Measurements from ENCODE around the gene ARRB1. TPM values are rescaled to one million over a fixed set of nuclear protein-coding genes. Genes with fewer than 3 reads are reported as not detected.

The ARRB1 gene
- total and polyA plus RNA-seq, 2 donors from 2014 or later = 17.6 to 53.8 TPM

DNA sequence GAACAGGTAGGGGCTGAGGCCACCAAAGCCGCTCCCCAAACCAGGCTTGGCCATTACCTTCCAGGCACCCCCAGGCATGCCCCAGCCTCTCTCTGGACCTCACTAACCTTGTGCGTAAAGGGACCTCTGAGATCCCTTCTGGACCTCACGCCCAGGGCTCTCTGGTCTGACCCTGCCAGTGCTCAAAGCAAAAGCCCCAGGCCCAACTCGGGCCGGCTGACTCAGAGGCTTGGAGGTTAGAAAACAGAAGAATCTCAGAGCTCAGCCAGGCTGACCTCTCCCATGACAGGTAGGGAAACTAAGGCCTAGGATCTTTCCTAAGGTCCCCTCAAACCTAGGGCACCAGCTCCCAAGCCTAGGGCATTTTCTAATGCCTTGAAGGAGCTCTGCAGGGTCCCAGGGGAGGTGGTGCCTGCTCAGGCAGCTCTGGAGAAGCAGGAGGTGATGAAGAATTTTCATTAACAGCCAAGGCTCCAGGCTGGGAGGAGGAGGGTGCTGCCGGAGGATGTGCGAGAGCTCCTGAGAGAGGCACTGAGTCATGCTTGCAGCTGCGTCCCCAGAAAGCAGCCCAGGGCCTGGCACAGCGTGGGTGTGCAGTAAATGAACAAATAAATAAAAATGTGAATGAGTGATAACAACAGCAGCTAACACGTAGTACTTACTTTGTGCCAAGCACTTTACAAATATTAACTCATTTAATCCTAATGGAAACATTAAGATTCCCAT lies 25.6 kb downstream of the ARRB1 start:
- Histone ChIP-seq H3K4me1 (ENCODE audit: control insufficient read depth in 2 of 3, insufficient read depth in 2 of 3, low read depth in 1 of 3, low read length in 3 of 3) (peaks cover 12 to 22% (median 14%) of the 10 kb centered on the region in 3 donors), H3K9ac (ENCODE audit: low read length in 3 of 3) (no peak overlapping the region)

GRCh38 chr11:75324740-75325139 lies 26.7 kb downstream of the ARRB1 start:
- Histone ChIP-seq H3K4me3 (ENCODE audit: low read length in 3 of 3) (no peak overlapping the region), H3K4me1 (ENCODE audit: control insufficient read depth in 2 of 3, insufficient read depth in 2 of 3, low read depth in 1 of 3, low read length in 3 of 3) (peaks cover 7 to 28% (median 10%) of the 10 kb centered on the region in 3 donors), H3K36me3 (ENCODE audit: control insufficient read depth in 2 of 3, insufficient read depth in 3 of 3, low read length in 3 of 3) (no peaks in the 10 kb centered on the region), H3K27ac (ENCODE audit: low read depth in 2 of 2, low read length in 2 of 2) (no peak overlapping the region), H3K27me3 (ENCODE audit: control insufficient read depth, insufficient read depth, low read length) (no peaks in the 10 kb centered on the region), H3K9ac (ENCODE audit: low read length in 3 of 3) (no peak overlapping the region), H3K9me3 (ENCODE audit: control insufficient read depth in 2 of 3, insufficient read depth in 1 of 3, low read length in 3 of 3) (no peaks in the 10 kb centered on the region)
- TF ChIP-seq, protein P1, sequence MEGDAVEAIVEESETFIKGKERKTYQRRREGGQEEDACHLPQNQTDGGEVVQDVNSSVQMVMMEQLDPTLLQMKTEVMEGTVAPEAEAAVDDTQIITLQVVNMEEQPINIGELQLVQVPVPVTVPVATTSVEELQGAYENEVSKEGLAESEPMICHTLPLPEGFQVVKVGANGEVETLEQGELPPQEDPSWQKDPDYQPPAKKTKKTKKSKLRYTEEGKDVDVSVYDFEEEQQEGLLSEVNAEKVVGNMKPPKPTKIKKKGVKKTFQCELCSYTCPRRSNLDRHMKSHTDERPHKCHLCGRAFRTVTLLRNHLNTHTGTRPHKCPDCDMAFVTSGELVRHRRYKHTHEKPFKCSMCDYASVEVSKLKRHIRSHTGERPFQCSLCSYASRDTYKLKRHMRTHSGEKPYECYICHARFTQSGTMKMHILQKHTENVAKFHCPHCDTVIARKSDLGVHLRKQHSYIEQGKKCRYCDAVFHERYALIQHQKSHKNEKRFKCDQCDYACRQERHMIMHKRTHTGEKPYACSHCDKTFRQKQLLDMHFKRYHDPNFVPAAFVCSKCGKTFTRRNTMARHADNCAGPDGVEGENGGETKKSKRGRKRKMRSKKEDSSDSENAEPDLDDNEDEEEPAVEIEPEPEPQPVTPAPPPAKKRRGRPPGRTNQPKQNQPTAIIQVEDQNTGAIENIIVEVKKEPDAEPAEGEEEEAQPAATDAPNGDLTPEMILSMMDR (IDR thresholded peaks at IDR 0.05; ENCODE audit: borderline replicate concordance, extremely low read depth, insufficient read depth) = no peak
- intact Hi-C loops (cut with DNase I) = no loop called here
- FAIRE-seq (no peak), DNase-seq (no peak)

More for the DNA sequence above, 25.6 kb downstream of the ARRB1 start:
- no peaks in the 10 kb centered on the region for H3K9me3 ChIP-seq (ENCODE audit: control insufficient read depth in 2 of 3, insufficient read depth in 1 of 3, low read length in 3 of 3)
- H3K27me3 ChIP-seq (ENCODE audit: control insufficient read depth, insufficient read depth, low read length) = no peaks in the 10 kb centered on the region
- peak in 1 of 5 donors; percentile 90 for DNase-seq
- no peak for FAIRE-seq
- peak overlapping the region in 1 of 2 donors; percentile 36 for H3K27ac ChIP-seq (ENCODE audit: low read depth in 2 of 2, low read length in 2 of 2)
- intact Hi-C loops (cut with DNase I) = no loop called here
- H3K36me3 ChIP-seq (ENCODE audit: control insufficient read depth in 2 of 3, insufficient read depth in 3 of 3, low read length in 3 of 3) = no peaks in the 10 kb centered on the region
- no peak overlapping the region for H3K4me3 ChIP-seq (ENCODE audit: low read length in 3 of 3)
- TF ChIP-seq, protein P1 (IDR thresholded peaks at IDR 0.05; ENCODE audit: borderline replicate concordance, extremely low read depth, insufficient read depth) = no peak

DNA sequence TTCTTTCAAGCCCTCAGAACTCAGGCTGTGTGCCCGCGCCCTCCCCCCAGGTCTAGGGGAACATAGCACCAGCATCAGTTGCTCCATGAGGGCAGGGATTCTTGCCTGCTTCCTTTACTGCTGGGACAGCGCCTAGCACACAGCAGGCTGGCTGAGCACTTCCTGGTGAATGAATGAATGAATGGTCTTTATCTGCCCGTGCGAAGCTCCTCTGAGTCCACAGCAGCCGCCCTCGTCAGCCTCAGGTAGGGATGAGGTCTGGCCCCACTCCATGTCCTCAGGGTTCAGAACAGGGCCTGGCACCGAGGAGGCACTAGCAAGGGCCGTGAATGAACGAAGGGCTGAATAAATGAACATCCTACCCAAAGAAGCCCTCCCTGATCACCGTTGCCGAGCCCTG lies 27.3 kb downstream of the ARRB1 start:
- FAIRE-seq = no peak

More for the DNA sequence above, 27.3 kb downstream of the ARRB1 start:
- TF ChIP-seq, protein P1 (IDR thresholded peaks at IDR 0.05; ENCODE audit: borderline replicate concordance, extremely low read depth, insufficient read depth) = no peak
- Histone ChIP-seq H3K4me3 (ENCODE audit: low read length in 3 of 3) (no peak overlapping the region), H3K27me3 (ENCODE audit: control insufficient read depth, insufficient read depth, low read length) (no peaks in the 10 kb centered on the region), H3K9me3 (ENCODE audit: control insufficient read depth in 2 of 3, insufficient read depth in 1 of 3, low read length in 3 of 3) (no peaks in the 10 kb centered on the region), H3K36me3 (ENCODE audit: control insufficient read depth in 2 of 3, insufficient read depth in 3 of 3, low read length in 3 of 3) (no peaks in the 10 kb centered on the region), H3K9ac (ENCODE audit: low read length in 3 of 3) (no peak overlapping the region), H3K27ac (ENCODE audit: low read depth in 2 of 2, low read length in 2 of 2) (no peak overlapping the region), H3K4me1 (ENCODE audit: control insufficient read depth in 2 of 3, insufficient read depth in 2 of 3, low read depth in 1 of 3, low read length in 3 of 3) (peaks cover 3 to 26% (median 10%) of the 10 kb centered on the region in 3 donors)
- DNase-seq = no peak
- intact Hi-C loops (cut with DNase I) = no loop called here
